Measurements from ENCODE around the gene DHX15.
"Not testable (repeated sequence)": the region's sequence is repeated elsewhere in the genome, so short reads cannot be mapped to it uniquely, and the experiment has no call there.

Gene DHX15

GRCh38 chr4:24544208-24544988, 40.0 kb downstream of the DHX15 start:
- DNase-seq (ENCODE audit: low spot score): no peak

GRCh38 chr4:24537025-24537424, 47.3 kb downstream of the DHX15 start:
- no peak for DNase-seq (ENCODE audit: low spot score)

- DNase-seq (ENCODE audit: low spot score): no peak
Measured at GRCh38 chr4:24535399-24535798, 49.0 kb downstream of the DHX15 start.

- DNase-seq (ENCODE audit: low spot score): no peak
Measured at GRCh38 chr4:24533364-24533763, 51.0 kb downstream of the DHX15 start.

GRCh38 chr4:24529555-24529954, 54.8 kb downstream of the DHX15 start:
- DNase-seq (ENCODE audit: low spot score): no peak

GRCh38 chr4:24527371-24527770, 57.0 kb downstream of the DHX15 start:
- DNase-seq (ENCODE audit: low spot score): peak; percentile 11

GRCh38 chr4:24521544-24521943, 62.8 kb downstream of the DHX15 start:
- no peak for DNase-seq (ENCODE audit: low spot score)

- DNase-seq (ENCODE audit: low spot score): peak; percentile 21
Measured at GRCh38 chr4:24519649-24520048, 64.7 kb downstream of the DHX15 start.

- DNase-seq (ENCODE audit: low spot score): no peak
Measured at GRCh38 chr4:24517676-24518075, 66.7 kb downstream of the DHX15 start.

GRCh38 chr4:24516926-24517325, 67.4 kb downstream of the DHX15 start:
- no peak for DNase-seq (ENCODE audit: low spot score)

- DNase-seq (ENCODE audit: low spot score): no peak
Measured at GRCh38 chr4:24515698-24516097, 68.7 kb downstream of the DHX15 start.

- no peak for DNase-seq (ENCODE audit: low spot score)
Measured at GRCh38 chr4:24514808-24515207, 69.5 kb downstream of the DHX15 start.

GRCh38 chr4:24513718-24514117, 70.6 kb downstream of the DHX15 start:
- no peak for DNase-seq (ENCODE audit: low spot score)

- peak; percentile 52 for DNase-seq (ENCODE audit: low spot score)
Measured at GRCh38 chr4:24511371-24512063, 72.8 kb downstream of the DHX15 start.

- no peak for DNase-seq (ENCODE audit: low spot score)
Measured at GRCh38 chr4:24510091-24510490, 74.3 kb downstream of the DHX15 start.

- no peak for DNase-seq (ENCODE audit: low spot score)
Measured at GRCh38 chr4:24508541-24508940, 75.8 kb downstream of the DHX15 start.

- DNase-seq (ENCODE audit: low spot score): no peak
Measured at GRCh38 chr4:24507439-24507838, 76.9 kb downstream of the DHX15 start.

- not testable (repeated sequence) for DNase-seq (ENCODE audit: low spot score)
Measured at GRCh38 chr4:24503090-24503489, 81.3 kb downstream of the DHX15 start.

GRCh38 chr4:24497221-24497620, 87.1 kb downstream of the DHX15 start:
- no peak for DNase-seq (ENCODE audit: low spot score)

- no peak for DNase-seq (ENCODE audit: low spot score)
Measured at GRCh38 chr4:24496597-24496996, 87.8 kb downstream of the DHX15 start.

- DNase-seq (ENCODE audit: low spot score): no peak
Measured at GRCh38 chr4:24495388-24495787, 89.0 kb downstream of the DHX15 start.

- no peak for DNase-seq (ENCODE audit: low spot score)
Measured at GRCh38 chr4:24489870-24490269, 94.5 kb downstream of the DHX15 start.

- DNase-seq (ENCODE audit: low spot score): peak; percentile 84
Measured at GRCh38 chr4:24488399-24489164, 95.8 kb downstream of the DHX15 start.

Measured in AG08396 (cell line).